Breast epithelium (tissue), 4 donors: ENCODE measurements around the gene DAZAP2. TPM values are rescaled to one million over a fixed set of nuclear protein-coding genes. Genes with fewer than 3 reads are reported as not detected.
"Not testable (repeated sequence)": the region's sequence is repeated elsewhere in the genome, so short reads cannot be mapped to it uniquely, and the experiment has no call there.

Experiments
- DNase-seq, 2 donors: peaks; one replicate each; pipeline ENCODE4 v3.0.0-alpha.2; 2019; ENCODE audit warnings: low spot score in 2 of 2
- H3K27ac ChIP-seq, 2 donors: fragments of 200-600 bp; sonication (generic) in 1 of 2; one replicate each; pipeline ENCODE4 v1.5.1; 2016 to 2019; ENCODE audit warnings: mild to moderate bottlenecking in 1 of 2
- H3K27me3 ChIP-seq, 2 donors: fragments of 200-600 bp; sonication (generic) in 1 of 2; one replicate each; pipeline versions ENCODE4 v1.5.1 to v1.6.0; 2017 to 2019; ENCODE audit warnings: control low read depth in 1 of 2, mild to moderate bottlenecking in 1 of 2
- H3K36me3 ChIP-seq: fragments of 200-600 bp; one replicate; pipeline ENCODE4 v1.5.1; 2019
- H3K4me1 ChIP-seq, 2 donors: fragments of 200-600 bp; sonication (generic); one replicate each; pipeline ENCODE4 v1.5.1; 2016 to 2019; ENCODE audit warnings: control low read depth in 1 of 2
- H3K4me3 ChIP-seq, 3 donors: fragments of 200-600 bp; sonication (generic); 1 replicate in 2 of 3; 2 replicates in 1 of 3; pipeline ENCODE4 v1.5.1; 2016 to 2019; ENCODE audit warnings: mild to moderate bottlenecking in 3 of 3, moderate library complexity in 2 of 3
- H3K9me3 ChIP-seq, 2 donors: fragments of 200-600 bp; sonication (generic) in 1 of 2; one replicate each; pipeline ENCODE4 v1.5.1; 2016 to 2019; ENCODE audit warnings: control low read depth in 1 of 2
- CTCF ChIP-seq, 3 donors: fragments of 450-650 bp; IDR thresholded peaks; one replicate each; pipeline ENCODE4 v1.5.1; 2016 to 2017; ENCODE audit warnings: antibody characterized with exemption in 3 of 3, mild to moderate bottlenecking in 3 of 3, moderate library complexity in 3 of 3
- POLR2A ChIP-seq: fragments of 450-650 bp; IDR thresholded peaks from one replicate; pipeline ENCODE4 v1.6.1; 2016; ENCODE audit warnings: antibody characterized with exemption, mild to moderate bottlenecking, moderate library complexity
- POLR2AphosphoS5 ChIP-seq, 3 donors: sonication (generic); formaldehyde crosslinking; IDR thresholded peaks; one replicate each; pipeline ENCODE4 v1.6.1; 2017; ENCODE audit warnings: antibody characterized with exemption in 3 of 3
- intact Hi-C: fragments of 100-400 bp; cut with DNase I; formaldehyde crosslinking; loops from one replicate; pipeline ENCODE4 v1.15.1; 2023; ENCODE audit warnings: low total_unique reads
- total RNA-seq, 3 donors: library from RNA; depleted of rRNA; stranded (reverse); fragments of >200 nt; gene quantifications; one replicate each; pipeline ENCODE4 v1.1.0, GENCODE V29; 2016

The DAZAP2 gene
- total RNA-seq, 3 donors from 2014 or later, result 318 to 408 (median 330) TPM

- Histone ChIP-seq H3K4me1 (no peaks in the 10 kb centered on the region), H3K27me3 (no peaks in the 10 kb centered on the region), H3K9me3 (no peaks in the 10 kb centered on the region), H3K36me3 (no peaks in the 10 kb centered on the region), H3K27ac (no peak overlapping the region), H3K4me3 (no peak overlapping the region)
- intact Hi-C loops, result no loop called here
- DNase-seq, result no peak
- TF ChIP-seq CTCF (IDR thresholded peaks at IDR 0.05) (no peak), POLR2AphosphoS5 (IDR thresholded peaks at IDR 0.05) (no peak), POLR2A (no peak)
These were observed 9.0 kb downstream of the DAZAP2 start for GRCh38 chr12:51247523-51248206.

GRCh38 chr12:51253276-51253675, 14.7 kb downstream of the DAZAP2 start:
- TF ChIP-seq POLR2AphosphoS5 (IDR thresholded peaks at IDR 0.05), result no peak
- TF ChIP-seq POLR2A, result no peak
- TF ChIP-seq CTCF (IDR thresholded peaks at IDR 0.05), result no peak
- no peaks in the 10 kb centered on the region for H3K27me3 ChIP-seq
- no peaks in the 10 kb centered on the region for H3K9me3 ChIP-seq
- DNase-seq, result no peak
- H3K4me1 ChIP-seq, result no peaks in the 10 kb centered on the region
- no peak overlapping the region for H3K4me3 ChIP-seq
- H3K36me3 ChIP-seq, result no peaks in the 10 kb centered on the region
- no peak overlapping the region for H3K27ac ChIP-seq
- intact Hi-C loops, result no loop called here

GRCh38 chr12:51254536-51254935, 15.9 kb downstream of the DAZAP2 start:
- Histone ChIP-seq H3K27me3 (no peaks in the 10 kb centered on the region), H3K36me3 (no peaks in the 10 kb centered on the region), H3K27ac (no peak overlapping the region), H3K9me3 (no peaks in the 10 kb centered on the region), H3K4me3 (no peak overlapping the region), H3K4me1 (no peaks in the 10 kb centered on the region)
- DNase-seq, result no peak
- intact Hi-C loops, result no loop called here
- TF ChIP-seq POLR2AphosphoS5 (IDR thresholded peaks at IDR 0.05), result no peak
- no peak for TF ChIP-seq CTCF (IDR thresholded peaks at IDR 0.05)
- no peak for TF ChIP-seq POLR2A

- H3K4me1 ChIP-seq, H3K27me3 ChIP-seq, H3K27ac ChIP-seq, H3K9me3 ChIP-seq, H3K4me3 ChIP-seq, H3K36me3 ChIP-seq, intact Hi-C loops, DNase-seq: not testable (repeated sequence)
These were observed 21.0 kb downstream of the DAZAP2 start for GRCh38 chr12:51259600-51259999.

- Histone ChIP-seq H3K4me3 (no peak overlapping the region), H3K4me1 (no peaks in the 10 kb centered on the region), H3K27me3 (no peaks in the 10 kb centered on the region), H3K36me3 (no peaks in the 10 kb centered on the region), H3K27ac (no peak overlapping the region), H3K9me3 (no peaks in the 10 kb centered on the region)
- intact Hi-C loops, result no loop called here
- TF ChIP-seq CTCF (IDR thresholded peaks at IDR 0.05), result peak in 1 of 3 donors; percentile 39
- no peak for TF ChIP-seq POLR2A
- DNase-seq, result no peak
These were observed 24.1 kb downstream of the DAZAP2 start for GRCh38 chr12:51262758-51263177.

- Histone ChIP-seq H3K27ac (no peak overlapping the region), H3K4me1 (no peaks in the 10 kb centered on the region), H3K9me3 (no peaks in the 10 kb centered on the region), H3K27me3 (no peaks in the 10 kb centered on the region), H3K4me3 (no peak overlapping the region), H3K36me3 (no peaks in the 10 kb centered on the region)
- intact Hi-C loops, result no loop called here
- no peak for DNase-seq
- TF ChIP-seq CTCF (IDR thresholded peaks at IDR 0.05) (no peak), POLR2A (no peak), POLR2AphosphoS5 (IDR thresholded peaks at IDR 0.05) (no peak)
These were observed 24.7 kb downstream of the DAZAP2 start for GRCh38 chr12:51263341-51263740.
